GM23338 (cell line): ENCODE results near the gene NME3.

Experiments
- CREB1 ChIP-seq: fragments of 250-450 bp; sonication (Bioruptor Pico); IDR thresholded peaks from 2 replicates; pipeline ENCODE4 v1.5.0; 2020; ENCODE audit warnings: low read depth, mild to moderate bottlenecking, moderate library complexity
- CTCF ChIP-seq, 2 experiments: fragments of 200-600 bp in 1 of 2; sonication (generic) in 1 of 2; conservative IDR thresholded peaks; 2 replicates each; pipeline versions ENCODE4 v1.5.1 to v1.6.1; 2016 to 2017; ENCODE audit warnings: antibody characterized with exemption in 2 of 2, low read depth in 2 of 2, mild to moderate bottlenecking in 2 of 2, moderate library complexity in 1 of 2
- ETS1 ChIP-seq: IDR thresholded peaks from 2 replicates; pipeline ENCODE4 v1.6.1; 2016; ENCODE audit warnings: antibody characterized with exemption
- EZH2 ChIP-seq: fragments of 200-600 bp; sonication (generic); IDR thresholded peaks from one replicate; pipeline ENCODE4 v1.8.0; 2017; ENCODE audit warnings: antibody characterized with exemption, mild to moderate bottlenecking, low read depth; ENCODE audit not compliant: unreplicated experiment
- EZH2phosphoT487 ChIP-seq: fragments of 200-600 bp; sonication (generic); IDR thresholded peaks from one replicate; pipeline ENCODE4 v1.8.1; 2018; ENCODE audit warnings: antibody characterized with exemption; ENCODE audit not compliant: unreplicated experiment
- JUNB ChIP-seq: IDR thresholded peaks from one replicate; pipeline ENCODE4 v1.6.1; 2016; ENCODE audit warnings: antibody characterized with exemption; ENCODE audit not compliant: unreplicated experiment
- NANOG ChIP-seq: IDR thresholded peaks from 2 replicates; pipeline ENCODE4 v1.6.1; 2016; ENCODE audit warnings: antibody characterized with exemption, borderline replicate concordance
- POLR2AphosphoS5 ChIP-seq: IDR thresholded peaks from 2 replicates; pipeline ENCODE4 v1.6.1; 2016; ENCODE audit warnings: antibody characterized with exemption, low read depth
- REST ChIP-seq: IDR thresholded peaks from one replicate; pipeline ENCODE4 v1.6.1; 2018; ENCODE audit warnings: antibody characterized with exemption; ENCODE audit not compliant: unreplicated experiment
- STAT1 ChIP-seq: IDR thresholded peaks from one replicate; pipeline ENCODE4 v1.6.1; 2016; ENCODE audit warnings: antibody characterized with exemption; ENCODE audit not compliant: unreplicated experiment
- ZNF114 ChIP-seq: fragments of 250-450 bp; sonication (Bioruptor Pico); IDR thresholded peaks from 2 replicates; pipeline ENCODE4 v1.5.0; 2020; ENCODE audit warnings: mild to moderate bottlenecking, moderate library complexity
- ZNF331 ChIP-seq: fragments of 250-450 bp; sonication (Bioruptor Pico); IDR thresholded peaks from 2 replicates; pipeline ENCODE4 v1.5.0; 2020; ENCODE audit warnings: low read depth, mild to moderate bottlenecking, moderate library complexity

- TF ChIP-seq CTCF (conservative IDR thresholded peaks at IDR 0.05; ENCODE audit: low read depth in 2 of 2) (no peak), CREB1 (CRISPR knock-in tag) (no peak), EZH2 (no peak), ZNF114 (CRISPR knock-in tag) (no peak), REST (no peak), JUNB (no peak), POLR2AphosphoS5 (no peak), EZH2phosphoT487 (no peak), ETS1 (no peak), STAT1 (no peak), NANOG (no peak), ZNF331 (no peak)
These were observed 49.6 kb upstream of the NME3 start for GRCh38 chr16:1820946-1821290.
